ENCODE data around the gene ZNF839.
A peak's percentile ranks its signal among the peaks of the same experiment; 100 is the strongest.
"Not testable (repeated sequence)": the region's sequence is repeated elsewhere in the genome, so short reads cannot be mapped to it uniquely, and the experiment has no call there.

Gene ZNF839

DNA sequence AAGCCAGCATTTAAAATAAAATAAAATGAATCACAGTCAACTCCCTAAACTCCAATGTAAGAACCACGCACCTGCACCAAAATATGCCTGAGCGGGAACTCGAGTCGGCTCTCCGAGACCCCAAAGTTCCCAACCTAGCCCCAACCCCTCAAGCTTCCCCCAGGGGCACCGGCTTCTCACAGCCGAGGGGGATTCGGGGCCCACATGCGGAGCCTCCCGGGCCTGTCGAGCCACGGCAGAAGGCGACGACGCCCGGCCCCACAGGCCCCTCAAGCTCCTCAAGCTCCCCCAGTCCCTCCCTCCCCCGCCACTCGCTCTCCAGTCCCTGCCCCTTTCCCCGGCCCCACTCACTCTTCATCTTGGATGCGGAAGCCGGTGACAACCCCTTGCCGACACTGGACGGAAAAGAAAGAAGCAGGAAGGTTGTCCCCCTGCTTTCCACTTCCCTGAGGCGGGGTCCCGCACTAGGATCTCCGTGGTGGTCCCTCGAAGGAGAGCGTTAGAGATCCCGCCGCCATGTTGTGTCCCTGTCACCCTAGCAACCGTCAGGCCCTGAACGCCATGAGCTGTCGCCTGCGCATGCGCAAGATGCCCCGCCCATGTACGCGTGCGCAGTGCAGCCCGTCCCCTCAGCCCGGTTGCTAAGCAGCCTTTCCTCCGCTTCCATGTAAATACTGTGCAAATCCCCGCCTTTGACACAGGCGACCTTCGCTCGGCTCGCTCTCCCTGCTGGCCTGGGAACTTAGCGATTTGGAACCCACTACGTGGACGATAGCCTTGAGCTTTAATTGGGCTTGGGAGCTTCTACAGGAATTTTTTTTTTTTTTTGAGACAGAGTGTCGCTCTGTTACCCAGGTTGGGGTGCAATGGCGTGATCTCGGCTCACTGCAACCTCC, 14.7 kb upstream of the ZNF839 start, which contains the start of gene MOK:
Gene MOK, minus strand, starts transcription at position 554 of the 896 bp plus-strand sequence. Its CDS starts 196 bp downstream, at position 358.
- H3K4me3 ChIP-seq (ENCODE audit: low read length): peak within 1 kb of the TSS; percentile 83
- peak; percentile 93 for DNase-seq (ENCODE audit: low read depth, low spot score)

DNA sequence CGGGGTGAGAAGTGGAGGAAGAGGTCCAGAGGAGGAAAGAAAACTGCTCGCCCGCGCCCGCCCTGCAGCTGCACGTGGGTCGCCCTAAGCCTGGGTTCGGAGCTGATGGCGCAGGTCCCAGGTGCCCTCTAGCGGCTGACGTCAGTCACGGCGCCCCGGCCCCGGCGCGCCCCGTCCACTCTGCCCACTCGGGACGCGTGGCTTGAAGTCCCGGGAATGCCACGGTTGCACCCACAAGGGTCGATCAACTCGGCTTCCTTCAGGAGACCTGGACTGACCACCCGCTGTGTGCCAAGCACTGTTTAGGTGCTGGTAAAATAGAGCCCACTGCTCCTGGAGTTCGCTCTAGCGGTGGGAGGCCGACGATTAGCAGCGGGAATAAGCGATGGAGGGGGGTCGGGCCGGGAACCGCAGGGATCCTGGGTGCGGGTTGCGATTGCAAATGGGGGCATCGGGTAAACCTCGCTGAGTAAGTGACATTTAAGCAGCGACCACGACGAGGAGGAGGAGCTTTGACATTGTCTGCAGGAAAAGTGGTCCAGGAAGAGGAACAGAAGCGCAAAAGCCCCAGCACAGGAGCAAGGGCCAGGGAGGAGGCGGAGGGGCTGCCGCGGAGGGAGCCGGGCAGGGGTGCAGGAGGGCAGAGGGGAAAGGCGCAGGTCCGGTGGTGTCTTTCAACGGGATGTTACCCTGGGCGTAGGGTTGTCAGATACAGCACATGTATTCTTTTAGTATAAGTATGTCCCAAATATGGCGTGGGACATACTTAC, 5.1 kb upstream of the ZNF839 start:
- DNase-seq (ENCODE audit: low read depth, low spot score): peak; percentile 71
- peak overlapping the region; percentile 71 for H3K4me3 ChIP-seq (ENCODE audit: low read length)

DNA sequence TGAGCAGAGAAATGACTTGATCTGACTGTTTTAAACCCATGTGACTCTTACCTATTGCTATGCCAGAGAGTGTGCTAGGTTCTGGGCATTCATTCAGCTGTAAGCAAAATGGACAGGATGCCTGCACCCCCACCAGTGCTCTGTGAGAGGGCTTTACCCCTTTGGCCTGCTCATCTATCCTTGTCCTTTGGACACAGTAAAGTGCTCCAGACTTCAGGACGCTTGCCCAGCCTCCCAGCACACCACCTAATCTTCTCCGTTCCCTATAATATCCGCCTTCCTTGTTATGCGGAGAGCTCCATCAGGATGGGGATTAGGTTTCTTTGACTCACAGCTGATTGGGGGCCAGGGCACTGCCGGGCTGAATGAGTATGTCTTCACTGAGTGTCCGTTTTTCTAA, 4.4 kb upstream of the ZNF839 start:
- no peak for DNase-seq (ENCODE audit: low read depth, low spot score)
- H3K4me3 ChIP-seq (ENCODE audit: low read length): no peak overlapping the region

DNA sequence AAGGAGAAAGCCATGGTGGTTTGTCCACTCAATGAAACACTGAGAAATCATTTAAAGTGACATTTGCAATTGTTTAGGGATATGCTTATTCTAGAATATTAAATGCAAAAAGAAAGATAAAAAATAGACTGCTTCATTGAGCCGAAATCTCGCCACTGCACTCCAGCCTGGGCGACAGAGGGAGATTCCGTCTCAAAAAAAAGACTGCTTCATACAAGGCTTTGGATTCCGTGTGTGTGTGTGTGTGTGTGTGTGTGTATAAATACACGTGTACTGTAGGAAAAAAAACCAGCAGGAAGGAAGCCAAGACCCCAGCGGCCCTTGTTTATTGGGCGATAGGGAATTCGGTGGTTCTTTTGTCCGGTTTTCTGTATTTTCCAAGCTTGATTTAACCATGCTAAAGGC, 3.2 kb upstream of the ZNF839 start:
- peak; percentile 52 for DNase-seq (ENCODE audit: low read depth, low spot score)
- peak overlapping the region; percentile 67 for H3K4me3 ChIP-seq (ENCODE audit: low read length)

DNA sequence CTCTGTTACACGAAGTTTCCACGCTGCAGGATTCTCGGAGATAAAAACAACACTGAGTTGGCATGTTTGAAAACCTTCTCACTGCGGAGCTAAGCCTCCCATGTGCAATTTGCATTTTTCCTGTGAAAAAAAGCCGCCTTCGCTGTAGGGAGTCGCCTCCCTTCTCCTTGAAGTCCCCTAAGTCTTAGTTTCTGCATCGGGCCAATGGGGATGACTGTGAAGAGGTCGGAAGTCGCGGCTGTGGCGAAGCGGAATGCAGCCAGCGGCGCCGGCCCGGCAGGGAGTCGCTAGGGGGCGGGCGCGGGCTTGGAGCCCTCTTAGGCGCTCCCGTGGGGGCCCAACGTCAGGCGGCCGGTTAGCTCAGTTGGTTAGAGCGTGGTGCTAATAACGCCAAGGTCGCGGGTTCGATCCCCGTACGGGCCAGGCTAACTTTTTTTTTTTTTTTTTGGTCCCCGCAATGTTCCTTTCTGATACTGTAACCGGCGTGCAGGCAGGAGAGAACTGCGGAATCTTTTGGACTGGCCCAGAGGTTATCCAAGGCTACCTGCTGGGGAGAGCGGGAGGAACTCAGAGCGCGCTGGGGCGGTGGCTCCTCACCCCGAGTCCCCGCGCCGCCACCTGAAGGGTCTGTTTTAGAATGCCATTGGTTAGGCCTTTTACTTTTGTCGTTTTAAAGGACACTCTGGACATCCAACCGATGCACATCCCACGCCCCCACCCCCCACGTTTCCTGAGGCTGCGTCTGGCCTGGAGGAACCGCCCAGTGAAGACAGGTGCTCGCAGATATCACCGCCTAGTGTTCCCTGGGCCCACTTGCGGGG, 2.6 kb upstream of the ZNF839 start:
- DNase-seq (ENCODE audit: low read depth, low spot score): peak; percentile 86
- peak overlapping the region; percentile 67 for H3K4me3 ChIP-seq (ENCODE audit: low read length)

DNA sequence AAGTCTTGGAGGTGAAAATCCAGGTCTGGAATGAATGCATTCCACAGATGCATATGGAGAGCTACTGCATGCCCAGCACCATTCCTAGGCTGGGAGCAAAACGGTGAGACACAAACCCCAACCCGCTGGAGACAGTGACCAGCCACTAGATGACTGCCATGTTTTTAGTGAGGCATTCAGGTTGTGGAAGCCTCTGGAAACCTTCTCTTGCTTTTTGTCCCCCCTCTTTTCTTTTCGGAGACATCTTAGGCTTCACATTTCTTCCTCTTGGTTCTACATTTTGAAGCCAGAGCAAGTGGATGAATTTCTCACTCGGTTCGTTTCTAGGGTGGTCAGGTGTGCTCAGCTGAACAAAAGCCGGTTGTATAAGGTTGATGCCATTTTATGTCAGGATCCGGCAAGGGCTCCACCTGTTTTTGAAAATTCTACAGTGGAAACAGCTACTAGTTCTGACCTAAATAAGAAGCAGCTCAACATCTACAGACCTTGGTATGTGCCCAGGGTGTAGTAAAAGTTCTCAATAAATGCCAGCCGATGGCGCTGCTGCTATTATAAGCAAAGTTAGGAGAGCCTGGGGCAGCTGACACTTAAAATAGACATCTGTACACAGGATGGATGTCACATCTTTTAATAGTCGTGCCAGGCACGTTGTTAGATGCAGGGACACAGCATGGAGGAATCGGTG, 1.8 kb upstream of the ZNF839 start:
- DNase-seq (ENCODE audit: low read depth, low spot score): peak; percentile 75
- peak overlapping the region; percentile 46 for H3K4me3 ChIP-seq (ENCODE audit: low read length)

DNA sequence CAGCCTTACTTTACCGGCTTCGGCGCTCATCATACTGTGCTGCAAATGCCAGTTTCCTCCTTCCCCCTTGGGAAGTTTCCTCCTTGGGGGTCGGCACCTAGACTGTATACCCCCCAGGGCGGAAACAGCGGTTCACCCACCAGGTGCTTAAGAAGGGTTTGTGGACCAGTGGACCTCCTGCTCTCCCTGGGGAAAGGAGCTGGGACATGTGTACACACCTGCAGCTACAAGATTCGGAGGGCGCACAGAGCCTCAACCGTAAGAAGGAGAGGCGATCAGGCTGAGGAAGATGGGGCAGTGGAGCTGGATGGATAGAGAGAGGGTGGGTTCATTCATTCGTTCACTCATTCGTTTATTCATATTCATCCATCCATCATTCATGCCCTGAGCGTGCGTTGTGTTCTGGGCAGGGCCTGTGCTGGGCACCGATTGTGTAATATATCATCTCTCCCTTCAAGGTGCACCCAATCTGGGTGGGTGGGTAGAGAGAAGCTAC, 717 bp upstream of the ZNF839 start:
- no peak for DNase-seq (ENCODE audit: low read depth, low spot score)
- H3K4me3 ChIP-seq (ENCODE audit: low read length): peak overlapping the region; percentile 75

DNA sequence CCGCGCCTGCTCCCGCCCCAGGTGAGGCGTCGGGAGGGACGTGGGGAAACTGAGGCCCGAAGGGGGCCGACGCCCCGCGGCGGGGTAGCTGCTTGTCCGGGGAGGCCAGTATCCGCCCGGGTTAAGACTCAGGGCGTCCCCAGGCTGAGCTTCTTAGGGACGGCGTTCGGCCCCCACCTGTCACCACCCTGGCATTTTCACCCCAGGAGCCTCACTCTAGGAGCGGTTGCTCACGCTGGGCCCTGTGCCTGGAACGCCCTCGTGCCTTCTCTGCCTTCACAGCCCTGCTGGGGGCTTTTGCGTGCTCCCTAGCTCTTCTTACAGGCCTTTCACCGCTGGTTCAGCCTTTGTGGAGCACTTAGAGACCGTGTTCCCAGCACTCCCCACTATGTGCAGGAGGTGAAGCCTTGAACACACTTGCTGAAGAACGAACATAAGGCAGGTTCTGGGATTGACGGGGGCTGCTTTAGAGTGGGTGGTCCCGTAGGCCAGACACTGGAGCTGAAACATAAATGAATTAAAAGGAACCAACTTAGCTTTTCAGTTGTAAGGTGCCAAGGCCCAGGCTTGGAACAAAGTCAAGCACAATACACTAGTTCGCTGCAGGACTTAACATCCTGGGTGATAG, 601 bp downstream of the ZNF839 start:
- no peak for DNase-seq (ENCODE audit: low read depth, low spot score)
- H3K4me3 ChIP-seq (ENCODE audit: low read length): peak overlapping the region; percentile 75

DNA sequence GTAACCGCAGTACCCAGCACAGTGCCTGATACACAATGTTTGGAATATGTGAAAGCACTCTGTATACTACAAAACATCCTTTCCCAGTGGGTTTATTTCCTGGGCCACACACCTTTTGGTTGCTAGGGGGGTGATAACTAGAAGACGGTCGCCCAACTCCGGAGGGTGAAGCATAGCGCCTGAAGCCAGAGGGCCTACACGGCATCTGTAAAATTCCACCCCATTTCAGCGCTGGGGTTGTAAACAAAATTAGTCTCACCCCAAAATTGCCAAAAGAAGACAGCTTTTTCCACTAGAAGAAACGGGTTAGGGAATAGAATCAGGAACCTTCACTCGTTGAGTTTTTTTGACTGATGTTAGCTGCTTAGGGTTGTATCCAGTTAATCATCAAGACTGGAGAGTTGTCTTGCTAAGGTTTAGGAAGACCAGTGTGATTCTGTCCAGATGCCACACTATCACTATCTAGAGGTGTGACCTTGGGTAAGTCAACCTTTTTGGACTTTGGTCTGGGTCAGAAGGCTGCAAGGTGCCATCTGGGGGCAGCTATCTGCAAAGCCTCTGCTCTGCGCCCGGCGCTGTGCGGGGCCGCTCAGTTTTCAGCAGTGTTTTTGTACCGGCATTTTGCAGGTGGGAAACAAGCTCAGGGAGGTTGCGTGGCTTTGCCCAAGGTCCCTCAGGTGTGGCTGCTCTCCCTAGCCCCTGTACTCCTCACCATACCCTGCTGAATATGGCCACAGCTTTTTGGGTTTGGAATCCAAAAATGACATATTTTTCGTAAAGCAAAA, 1.3 kb downstream of the ZNF839 start:
- DNase-seq (ENCODE audit: low read depth, low spot score): no peak
- H3K4me3 ChIP-seq (ENCODE audit: low read length): peak overlapping the region; percentile 75

DNA sequence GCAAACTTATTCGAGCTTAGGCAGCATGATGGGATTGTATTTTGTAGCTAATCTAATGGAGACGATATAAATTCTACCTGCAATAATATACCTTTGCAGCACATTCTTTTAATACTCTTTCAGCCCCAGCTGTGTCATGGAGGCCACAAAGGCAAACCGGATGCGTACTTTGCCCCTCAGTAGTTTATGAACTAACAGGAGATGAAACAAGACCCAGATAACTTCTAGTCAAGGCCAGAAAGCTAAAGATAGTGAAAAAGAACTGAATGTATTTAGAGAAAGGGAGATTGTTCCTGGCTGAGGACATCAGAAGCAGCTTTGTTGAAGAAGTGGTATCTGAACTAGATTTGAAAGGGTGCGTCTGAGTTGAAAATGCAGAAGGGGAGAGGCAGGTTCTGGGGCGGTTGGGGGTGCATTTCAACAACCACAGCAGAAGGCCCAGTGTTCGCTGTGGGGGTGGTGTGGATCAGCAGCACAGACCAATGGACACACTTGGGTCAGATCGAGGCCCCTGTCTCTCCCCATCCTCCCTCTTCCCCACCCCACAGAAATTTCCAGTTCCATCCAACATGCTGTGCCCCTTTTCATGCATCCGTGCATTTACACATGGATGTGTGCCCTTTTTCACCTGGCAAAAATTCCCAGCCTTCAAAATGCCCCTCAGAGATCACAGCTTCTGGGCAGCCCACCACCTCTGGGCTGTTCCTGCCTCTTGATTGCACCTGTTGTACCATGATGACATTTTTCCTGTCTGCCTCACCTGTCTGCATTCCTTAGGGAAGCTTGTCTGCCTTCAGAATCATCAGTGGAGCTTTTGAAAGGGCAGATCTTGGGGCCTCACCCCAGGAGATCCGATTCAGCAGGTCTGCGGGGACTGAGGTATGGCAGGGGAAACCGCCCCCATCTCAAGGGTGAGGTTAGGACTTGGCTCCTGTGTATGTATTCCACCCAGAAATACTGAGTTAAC, 2.2 kb downstream of the ZNF839 start:
- no peak overlapping the region for H3K4me3 ChIP-seq (ENCODE audit: low read length)
- DNase-seq (ENCODE audit: low read depth, low spot score): no peak

DNA sequence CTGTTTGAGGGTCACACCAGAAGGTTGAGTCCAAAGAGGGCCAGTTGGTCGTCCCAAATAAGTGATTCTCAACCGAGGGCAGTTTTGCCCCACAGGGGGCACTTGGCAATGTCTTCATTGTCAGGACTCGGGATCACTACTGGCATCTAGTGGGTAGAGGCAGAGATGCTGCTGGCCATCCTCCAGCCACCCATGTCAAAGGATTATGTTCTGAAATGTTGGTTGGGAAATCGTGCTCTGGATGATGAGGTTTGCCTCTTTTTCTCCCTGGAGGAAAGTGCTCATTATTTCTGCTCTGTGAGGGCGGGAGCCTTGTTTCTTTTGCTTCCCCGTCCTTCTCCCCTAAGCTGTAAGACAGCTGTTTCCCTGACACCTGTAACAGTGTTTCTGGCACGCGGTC, 3.6 kb downstream of the ZNF839 start:
- no peak overlapping the region for H3K4me3 ChIP-seq (ENCODE audit: low read length)
- DNase-seq (ENCODE audit: low read depth, low spot score): no peak

DNA sequence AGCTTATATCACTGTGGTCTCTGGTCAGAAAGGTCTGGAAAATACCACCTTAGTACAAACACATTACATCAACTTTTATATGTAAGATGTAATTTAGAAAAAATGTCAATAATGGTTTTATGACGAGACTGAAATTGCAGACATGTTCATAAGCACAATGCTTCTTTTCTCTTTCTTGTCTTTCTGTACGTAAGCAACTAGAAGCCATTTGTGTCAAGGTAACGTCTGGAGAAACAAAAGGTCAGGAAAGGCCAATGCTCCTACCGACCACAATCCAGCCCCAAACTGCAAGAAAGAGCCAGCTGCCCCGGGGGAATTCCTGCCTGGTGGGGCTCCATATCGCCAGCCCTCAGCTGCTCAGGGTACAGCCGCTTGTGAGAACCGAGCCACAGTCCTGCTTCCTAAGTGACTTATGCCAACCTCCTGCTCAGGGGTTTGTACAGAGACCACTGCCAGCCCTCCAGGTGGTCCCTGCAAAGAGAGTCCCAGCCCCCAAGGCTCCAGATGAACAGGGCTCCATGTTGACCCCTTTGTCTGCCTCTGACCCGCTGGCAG, 6.3 kb downstream of the ZNF839 start:
- no peak overlapping the region for H3K4me3 ChIP-seq (ENCODE audit: low read length)
- no peak for DNase-seq (ENCODE audit: low read depth, low spot score)

DNA sequence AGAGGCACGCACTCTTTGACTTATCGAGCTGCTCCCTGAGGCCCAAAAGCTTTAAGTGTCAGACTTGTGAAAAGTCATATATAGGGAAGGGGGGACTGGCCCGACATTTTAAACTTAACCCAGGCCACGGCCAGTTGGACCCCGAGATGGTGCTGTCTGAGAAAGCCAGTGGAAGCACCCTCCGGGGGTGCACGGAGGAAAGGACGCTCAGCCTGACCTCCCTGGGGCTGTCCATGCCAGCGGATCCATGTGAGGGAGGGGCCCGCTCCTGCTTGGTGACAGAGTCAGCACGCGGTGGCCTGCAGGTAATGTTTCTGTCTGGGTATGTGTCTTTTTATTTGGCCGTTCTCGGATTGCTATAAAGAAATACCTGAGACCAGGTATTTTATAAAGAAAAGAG, 7.0 kb downstream of the ZNF839 start:
- no peak for DNase-seq (ENCODE audit: low read depth, low spot score)
- H3K4me3 ChIP-seq (ENCODE audit: low read length): no peak overlapping the region

DNA sequence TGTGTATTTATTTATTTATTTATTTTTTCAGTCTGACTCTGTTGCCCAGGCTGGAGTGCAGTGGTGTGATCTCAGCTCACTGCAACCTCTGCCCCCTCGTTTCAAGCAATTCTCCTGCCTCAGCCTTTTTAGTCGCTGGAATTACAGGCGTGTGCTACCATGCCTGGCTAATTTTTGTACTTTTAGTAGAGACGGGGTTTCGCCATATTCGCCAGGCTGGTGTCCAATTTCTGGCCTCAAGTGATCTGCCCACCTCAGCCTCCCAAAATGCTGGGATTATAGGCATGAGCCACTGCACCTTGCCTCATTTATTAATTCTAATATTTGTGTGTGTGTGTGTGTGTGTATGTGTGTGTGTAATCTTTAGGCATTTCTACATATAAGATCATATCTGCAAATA, 9.8 kb downstream of the ZNF839 start:
- not testable (repeated sequence) for H3K4me3 ChIP-seq (ENCODE audit: low read length); DNase-seq (ENCODE audit: low read depth, low spot score)

DNA sequence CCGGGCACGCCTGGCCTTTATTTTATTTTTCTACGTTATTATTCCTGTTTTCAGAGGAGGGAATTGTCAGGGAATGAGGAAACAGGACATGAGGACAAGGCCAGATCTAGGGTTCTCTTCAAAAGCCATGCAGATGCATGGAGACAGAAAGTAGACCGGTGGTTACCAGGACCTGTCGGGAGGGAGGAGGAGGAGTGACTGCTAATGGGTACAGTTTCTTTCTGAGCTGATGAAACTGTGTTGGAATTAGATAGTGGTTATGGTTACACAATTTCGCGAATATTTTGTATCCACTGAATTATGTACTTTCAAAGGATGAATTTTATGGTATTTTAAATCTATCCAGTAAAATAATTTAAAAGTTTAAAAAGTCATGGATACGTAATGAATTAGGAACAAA, 11.3 kb downstream of the ZNF839 start:
- H3K4me3 ChIP-seq (ENCODE audit: low read length): no peak overlapping the region

DNA sequence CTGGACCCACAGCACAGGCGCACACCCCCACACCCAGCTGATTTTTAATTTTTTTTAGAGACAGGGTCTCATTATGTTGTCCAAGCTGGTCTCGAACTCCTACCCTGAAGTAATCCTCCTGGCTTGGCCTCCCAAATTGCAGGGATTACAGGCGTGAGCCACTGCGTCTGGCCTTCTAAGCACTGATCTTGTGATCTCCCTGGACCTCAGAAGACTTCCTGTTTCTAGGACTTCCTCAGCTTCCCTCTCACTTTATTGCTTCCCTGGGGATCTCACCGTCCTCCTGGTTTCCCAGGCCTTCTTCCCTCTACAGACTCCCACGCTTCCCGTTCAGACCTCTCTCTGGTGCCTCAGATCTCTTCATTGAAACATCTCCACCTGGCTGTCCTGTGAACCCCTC, 13.8 kb downstream of the ZNF839 start:
- H3K4me3 ChIP-seq (ENCODE audit: low read length): no peak overlapping the region

More for the DNA sequence above, 11.3 kb downstream of the ZNF839 start:
- no peak for DNase-seq (ENCODE audit: low read depth, low spot score)

More for the DNA sequence above, 13.8 kb downstream of the ZNF839 start:
- no peak for DNase-seq (ENCODE audit: low read depth, low spot score)

All from Jurkat, Clone E6-1 (cell line).